COLO668 (cell line): ENCODE data around the gene RIOK1.
"Not testable (repeated sequence)": the region's sequence is repeated elsewhere in the genome, so short reads cannot be mapped to it uniquely, and the experiment has no call there.

Source experiments
- DNase-seq: peaks from one replicate; lab custom pipeline; 2025; ENCODE audit not compliant: unreplicated experiment; lab: John Stamatoyannopoulos, UW

Gene RIOK1

DNA sequence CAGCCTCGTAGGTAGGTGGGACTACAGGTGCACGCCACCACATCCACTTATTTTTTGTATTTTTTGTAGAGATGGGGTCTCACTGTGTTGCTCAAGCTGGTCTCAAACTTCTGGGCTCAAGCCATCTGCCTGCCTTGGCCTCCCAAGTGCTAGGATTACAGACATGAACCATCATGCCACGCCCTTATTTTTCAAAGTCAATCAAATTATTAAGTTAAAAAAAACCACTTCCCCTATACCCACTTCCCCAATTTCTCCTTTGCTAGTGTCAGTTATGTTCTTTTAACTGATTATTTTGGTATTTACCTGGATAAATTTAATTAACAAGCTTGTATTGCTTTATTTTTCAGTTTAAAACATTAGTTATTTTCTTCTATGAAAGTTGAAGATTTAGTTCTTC lies 49.6 kb downstream of the RIOK1 start:
- DNase-seq: no peak

DNA sequence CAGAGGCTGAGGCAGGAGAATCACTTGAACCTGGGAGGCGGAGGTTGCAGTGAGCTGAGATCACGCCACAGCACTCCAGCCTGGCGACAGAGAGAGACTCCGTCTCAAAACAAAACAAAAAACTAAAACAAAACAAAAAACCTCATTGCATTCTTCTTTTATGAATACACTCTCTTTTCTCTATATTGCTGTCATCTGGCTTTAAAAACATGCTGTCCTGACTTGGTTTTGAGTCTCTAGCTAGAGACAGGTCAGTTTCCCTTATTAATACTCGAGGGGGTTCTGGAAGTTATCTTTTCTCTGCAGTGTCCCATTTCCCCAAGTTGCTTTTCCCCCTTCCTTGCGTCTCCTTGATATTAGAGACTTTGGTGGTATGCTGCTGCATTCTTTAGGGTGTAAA lies 50.9 kb downstream of the RIOK1 start:
- no peak for DNase-seq

DNA sequence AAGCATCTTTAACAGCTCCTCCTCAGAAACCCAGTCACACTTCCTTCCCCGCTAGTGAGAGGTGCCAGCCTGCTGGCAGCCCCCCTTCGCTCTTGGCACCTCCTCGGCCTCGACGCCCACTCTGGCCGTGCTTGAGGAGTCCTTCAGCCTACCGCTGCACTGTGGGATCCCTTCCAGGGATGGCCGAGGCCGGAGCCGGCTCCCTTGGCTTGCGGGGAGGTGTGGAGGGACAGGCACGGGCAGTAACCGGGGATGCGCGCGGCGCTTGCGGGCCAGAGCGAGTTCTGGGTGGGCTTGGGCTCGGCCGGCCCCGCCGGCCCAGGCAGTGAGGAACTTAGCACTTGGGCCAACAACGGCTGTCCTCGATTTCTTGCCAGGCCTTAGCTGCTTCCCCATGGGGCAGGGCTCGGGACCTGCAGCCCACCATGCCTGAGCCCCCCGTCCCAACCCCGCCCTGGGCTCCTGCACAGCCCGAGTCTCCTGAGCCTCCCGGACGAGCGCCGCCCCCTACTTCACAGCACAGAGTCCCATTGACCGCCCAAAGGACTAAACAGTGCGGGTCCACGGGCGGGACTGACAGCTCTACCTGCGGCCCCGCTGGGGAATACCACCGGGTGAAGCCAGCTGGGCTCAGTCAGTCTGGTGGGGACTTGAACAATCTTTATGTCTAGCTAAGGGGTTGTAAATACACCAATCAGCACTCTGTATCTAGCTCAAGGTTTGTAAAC lies 51.6 kb downstream of the RIOK1 start:
- no peak for DNase-seq

DNA sequence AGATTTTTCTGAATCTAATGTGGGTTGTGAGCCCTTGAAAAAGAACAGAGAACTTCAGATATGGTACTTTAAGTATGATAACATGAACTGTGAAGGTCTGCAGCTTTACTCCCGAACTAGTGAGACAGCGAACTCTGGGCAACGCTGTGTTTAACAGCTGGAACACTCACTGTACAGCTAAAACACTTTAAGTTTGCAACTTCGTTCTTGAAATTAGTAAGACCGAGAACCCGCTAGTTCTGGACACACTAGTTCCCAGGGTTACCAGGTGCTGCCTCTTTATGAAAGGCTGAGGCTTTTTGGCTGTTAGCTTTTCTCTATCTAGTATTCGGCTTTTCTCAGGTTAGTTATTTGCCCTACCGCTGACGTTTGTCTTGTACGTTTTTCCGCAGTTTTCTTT lies 52.9 kb downstream of the RIOK1 start:
- no peak for DNase-seq

DNA sequence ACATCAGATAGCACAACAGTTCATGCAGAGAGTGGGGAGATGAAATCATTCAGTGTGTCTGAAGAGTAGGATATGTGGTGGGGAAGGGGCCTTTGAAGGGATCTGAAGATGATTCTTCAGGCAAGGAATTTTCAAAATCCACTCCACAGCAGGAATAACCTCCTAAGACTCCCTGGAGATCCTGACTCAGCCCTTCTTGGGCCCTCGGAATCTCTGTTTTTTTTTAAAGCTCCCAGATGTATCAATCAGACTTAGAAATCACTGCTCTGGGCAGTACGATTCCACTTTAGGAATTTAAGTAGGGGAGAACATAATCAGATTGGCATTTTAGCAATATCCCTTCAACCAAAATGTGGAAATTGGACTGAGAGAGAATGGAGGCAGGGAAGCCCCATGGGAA lies 55.5 kb downstream of the RIOK1 start:
- DNase-seq: no peak

DNA sequence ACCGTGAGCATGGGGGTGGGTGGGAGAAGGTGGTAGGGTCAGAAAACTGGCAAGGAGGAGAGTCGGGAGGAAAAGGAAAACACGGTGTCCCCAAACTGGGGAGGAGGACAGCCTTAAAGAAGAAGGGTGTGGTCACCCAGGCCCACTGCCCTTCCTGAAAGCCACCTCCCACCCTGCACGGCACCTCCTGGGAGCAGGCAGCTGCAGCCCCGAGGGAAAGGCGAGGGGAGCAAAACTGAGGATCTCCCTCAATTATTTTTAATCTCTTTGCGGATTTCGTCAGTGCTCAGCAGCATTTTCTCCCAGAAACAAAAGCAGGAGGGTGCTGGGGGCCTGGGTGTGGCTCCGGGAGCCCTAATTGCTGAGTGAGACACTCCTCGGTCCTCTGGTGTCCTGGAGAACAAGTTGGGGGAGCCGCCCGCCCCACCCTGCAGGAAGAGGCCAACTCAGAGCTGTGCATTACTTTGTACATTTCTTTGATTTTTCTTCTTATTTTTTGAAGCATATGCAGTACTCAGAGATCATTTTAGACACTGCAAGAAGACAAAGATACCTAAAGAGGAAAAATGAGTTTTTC lies 56.4 kb downstream of the RIOK1 start:
- DNase-seq: no peak

DNA sequence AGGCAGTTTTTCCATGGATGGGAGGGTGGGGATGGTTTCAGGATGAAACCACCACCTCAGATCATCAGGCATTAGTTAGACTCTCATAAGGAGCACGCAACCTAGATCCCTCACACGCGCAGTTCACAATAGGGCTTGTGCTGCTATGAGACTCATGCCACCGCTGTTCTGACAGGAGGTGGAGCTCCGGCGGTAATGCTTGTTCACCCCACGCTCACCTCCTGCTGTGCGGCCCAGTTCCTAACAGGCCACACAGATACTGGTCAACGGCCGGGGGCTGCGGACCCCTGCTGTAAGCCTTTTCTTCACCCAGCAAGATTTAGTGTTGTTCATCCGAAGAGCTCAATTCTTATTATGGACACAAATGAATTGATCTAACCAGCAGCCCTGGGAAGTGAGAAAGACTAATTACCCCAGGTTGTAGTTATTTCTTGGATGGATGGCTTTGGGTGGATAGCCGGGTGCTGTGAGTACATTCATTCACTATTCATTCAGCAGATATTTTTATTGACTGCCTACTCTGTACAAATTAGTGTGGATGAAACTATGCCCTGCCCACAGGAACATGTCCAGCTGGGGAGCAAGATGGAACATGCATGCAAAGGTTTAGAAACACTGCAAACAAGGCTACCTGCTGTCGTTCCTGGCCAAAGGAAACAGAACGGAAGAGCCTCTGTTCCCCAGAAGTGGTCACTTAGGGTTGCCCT lies 57.2 kb downstream of the RIOK1 start:
- DNase-seq: no peak

DNA sequence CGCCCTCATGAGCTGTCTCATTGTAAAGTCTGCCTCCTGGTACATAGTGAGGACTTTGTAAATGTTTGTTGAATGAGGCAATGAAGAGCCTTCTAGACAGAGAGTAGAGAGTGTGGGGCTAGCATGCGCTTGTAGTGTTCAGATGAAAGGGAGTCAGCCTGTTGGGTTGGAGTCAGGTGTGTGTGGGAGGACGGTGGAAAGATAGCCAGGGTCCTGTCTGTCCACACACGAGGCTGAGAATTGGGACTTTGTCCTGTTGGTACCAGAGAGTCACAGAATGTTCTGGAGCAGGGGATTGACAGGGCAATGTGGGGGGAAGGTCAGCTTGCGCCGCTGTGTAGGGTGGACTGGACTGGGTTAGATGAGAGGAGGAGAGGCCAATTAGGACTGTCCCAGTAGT lies 58.6 kb downstream of the RIOK1 start:
- no peak for DNase-seq

DNA sequence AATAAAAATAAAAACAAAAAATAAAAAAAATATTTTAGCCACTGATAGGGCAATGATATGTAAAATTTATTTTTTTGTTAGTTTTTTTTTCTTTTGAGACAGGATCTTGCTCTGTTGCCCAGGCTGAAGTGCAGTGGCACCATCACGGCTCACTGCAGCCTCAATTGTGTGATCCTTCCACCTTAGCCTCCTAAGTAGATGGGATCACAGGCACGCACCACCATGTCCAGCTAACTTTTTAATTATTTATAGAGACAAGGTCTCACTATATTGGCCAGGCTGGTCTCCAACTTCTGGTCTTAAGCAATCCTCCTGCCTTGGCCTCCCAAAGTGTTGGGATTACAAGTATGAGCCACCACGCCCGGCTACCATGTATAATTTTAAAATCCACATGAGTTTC lies 59.4 kb downstream of the RIOK1 start:
- no peak for DNase-seq

DNA sequence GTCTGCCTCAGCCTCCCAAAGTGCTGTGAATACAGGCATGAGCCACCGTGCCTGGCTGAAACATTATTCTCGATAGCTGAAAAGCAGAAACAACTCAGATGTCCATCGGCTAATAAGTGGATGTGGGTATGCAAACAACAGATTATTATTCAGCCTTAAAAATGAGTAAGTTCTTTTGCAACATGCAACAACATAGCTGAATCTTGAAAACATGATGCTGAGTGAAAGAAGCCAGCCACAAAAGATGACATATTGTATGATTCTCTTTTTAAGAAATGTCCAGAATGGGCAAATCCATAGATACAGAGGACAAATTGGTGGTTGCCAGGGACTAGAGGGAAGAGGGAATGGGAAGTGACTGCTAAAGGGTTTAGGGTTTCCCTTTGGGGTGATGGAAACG lies 61.7 kb downstream of the RIOK1 start:
- DNase-seq: no peak

DNA sequence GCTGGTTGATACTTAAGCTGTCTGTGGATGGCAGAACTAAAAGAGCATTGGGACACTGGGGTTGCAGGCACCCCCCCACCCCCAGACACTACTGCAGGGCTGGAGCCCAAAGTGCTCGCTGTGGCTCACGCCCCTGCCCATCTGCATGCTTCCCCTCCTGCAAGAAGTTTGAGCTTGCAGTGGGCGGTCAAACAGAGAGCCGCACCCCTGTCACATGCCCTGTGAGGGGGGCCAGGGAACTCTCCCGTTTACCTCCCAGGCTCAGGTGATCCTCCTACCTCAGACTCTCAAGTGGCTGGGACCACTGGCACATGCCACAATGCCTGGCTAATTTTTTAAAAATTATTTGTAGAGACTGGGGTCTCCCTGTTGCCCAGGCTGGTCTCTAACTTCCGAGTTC lies 63.3 kb downstream of the RIOK1 start:
- DNase-seq: no peak

DNA sequence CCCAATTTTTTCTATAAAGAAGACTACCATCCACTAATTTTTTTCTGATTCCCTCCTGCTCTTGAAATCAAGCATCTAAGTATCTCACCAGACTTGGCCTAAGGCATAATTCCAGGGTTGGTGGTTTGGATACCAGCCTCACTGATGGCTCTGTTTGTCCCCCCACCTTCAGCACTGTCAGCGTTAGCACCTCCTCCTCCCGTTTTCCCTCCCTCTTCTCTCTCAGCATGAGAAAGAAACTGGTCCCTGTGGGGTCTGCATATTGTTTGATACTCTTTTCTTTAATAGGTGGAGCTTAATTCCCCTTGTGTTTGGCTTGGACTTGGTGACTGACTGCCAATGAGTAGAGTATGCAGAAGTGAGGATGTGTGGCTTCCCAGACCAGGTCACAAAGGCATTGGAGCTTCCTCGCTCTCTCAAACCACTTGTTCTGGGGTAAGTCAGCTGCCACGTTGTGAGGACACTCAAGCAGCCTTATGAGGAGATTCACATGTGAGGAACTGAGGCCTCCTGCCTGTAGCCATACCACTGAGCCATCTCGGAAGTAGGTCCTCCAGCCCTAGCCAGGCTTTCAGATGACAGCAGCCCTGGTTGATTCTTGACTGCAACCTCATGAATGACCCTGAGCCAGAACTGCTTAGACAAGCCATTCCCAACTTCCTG lies 65.2 kb downstream of the RIOK1 start:
- no peak for DNase-seq

DNA sequence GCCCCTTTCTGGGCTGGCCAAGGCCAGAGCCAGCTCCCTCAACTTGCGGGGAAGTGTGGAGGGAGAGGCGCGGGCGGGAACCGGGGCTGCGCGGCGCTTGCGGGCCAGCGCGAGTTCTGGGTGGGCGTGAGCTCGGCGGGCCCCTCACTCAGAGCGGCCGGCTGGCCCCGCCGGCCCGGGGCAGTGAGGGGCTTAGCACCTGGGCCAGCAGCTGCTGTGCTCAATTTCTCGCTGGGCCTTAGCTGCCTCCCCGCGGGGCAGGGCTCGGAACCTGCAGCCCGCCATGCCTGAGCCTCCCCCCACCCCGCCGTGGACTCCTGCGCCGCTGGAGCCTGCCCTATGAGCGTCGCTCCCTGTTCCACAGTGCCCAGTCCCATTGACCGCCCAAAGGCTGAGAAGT lies 66.7 kb downstream of the RIOK1 start:
- not testable (repeated sequence) for DNase-seq

DNA sequence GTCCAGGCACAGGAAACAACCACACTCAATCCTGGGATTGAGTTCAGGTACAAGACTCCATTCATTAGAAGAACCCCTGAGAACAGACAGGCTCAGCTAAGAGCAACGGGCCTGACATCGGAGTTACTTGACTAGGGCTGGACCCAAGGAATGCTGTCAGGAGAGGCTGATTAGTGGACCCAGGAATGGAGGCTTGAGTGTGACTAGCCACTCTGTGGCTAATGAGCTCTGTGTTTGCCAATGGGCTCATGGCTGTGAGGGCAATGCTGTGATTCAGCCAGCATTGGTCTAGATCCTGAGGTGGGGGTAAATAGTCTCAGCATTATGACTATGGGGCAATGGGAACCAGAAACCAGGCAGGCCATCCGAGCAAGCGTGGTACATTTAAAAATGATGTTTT lies 71.8 kb downstream of the RIOK1 start:
- DNase-seq: no peak

DNA sequence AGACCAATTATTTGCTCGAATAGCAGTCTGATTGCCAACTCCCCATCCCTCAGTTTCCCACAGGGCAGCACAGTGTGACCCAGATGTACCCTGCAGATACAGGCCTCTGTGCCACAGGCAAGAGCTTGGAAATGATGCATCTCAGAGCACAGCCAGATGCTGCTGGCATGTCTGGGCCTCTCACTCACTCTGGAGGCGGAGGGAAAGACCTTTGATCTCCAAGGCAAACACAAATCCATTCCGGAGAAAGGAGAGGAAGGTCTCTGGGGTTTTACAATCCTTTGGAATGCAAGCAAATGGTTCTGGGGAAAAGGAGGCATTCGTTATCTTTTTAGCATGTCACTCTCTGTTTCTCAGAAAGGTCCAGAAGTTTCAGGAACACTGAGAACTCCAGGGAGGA lies 74.2 kb downstream of the RIOK1 start:
- no peak for DNase-seq

DNA sequence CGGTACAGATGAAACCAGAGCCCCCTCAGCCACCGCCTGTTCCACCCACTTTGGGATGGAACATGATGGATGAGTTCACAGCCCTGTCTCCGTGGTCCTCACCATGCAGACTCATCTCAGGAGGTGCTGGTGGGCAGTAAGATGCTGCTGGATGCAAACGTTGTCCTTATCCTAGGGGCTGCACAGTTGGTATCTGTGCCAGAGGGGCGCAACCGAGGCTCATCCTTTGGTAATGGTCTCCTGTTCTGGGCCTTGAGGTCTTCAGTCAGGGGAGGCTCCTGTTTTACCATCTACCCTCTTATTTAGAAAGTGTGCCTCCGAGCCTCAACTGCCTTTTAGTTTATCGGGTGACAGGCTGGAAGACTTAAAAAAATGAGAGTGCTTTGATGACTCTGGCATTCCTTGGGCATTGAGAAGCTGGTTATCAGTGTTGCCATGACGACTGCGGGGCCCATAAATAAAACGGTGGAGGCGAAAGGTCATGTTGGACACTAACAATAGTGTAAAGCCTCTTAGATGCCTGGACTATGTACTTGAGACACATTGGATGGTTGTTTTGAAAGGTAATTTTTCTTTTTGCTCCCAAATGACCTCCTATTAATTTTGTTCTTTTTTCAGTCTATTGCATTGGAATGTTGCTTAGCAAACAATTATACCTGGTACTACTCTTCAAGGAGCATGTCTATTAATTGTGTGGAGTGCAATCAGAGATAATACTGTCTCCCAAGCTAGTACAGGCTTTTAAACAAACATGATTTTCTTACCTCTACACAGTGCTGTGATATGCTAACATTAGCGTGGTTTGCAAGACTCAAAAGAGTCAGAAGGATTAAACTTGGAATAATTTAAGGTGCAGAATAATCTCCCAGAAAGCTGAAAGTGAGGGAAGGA lies 77.6 kb downstream of the RIOK1 start:
- DNase-seq: no peak
